Stomach (tissue), 4 donors: ENCODE measurements around the gene PLCB1.

Experiments
- POLR2A ChIP-seq, 4 donors: fragments of 450-650 bp; IDR thresholded peaks; one replicate each; pipeline ENCODE4 v1.6.1; 2016; ENCODE audit warnings: antibody characterized with exemption in 4 of 4, control low read depth in 2 of 4, mild to moderate bottlenecking in 1 of 4, moderate library complexity in 1 of 4
- POLR2AphosphoS5 ChIP-seq, 3 donors: sonication (generic); formaldehyde crosslinking; IDR thresholded peaks; one replicate each; pipeline ENCODE4 v1.6.1; 2016; ENCODE audit warnings: antibody characterized with exemption in 3 of 3
- TF ChIP-seq, protein P1 (sequence below), 7 experiments: fragments of 450-650 bp in 4 of 7; fragments of 200-600 bp in 3 of 7; sonication (generic) in 3 of 7; IDR thresholded peaks; one replicate each; pipeline ENCODE4 v1.5.1; 2016 to 2019; ENCODE audit warnings: antibody characterized with exemption in 7 of 7, control low read depth in 2 of 7, mild to moderate bottlenecking in 1 of 7

DNA sequence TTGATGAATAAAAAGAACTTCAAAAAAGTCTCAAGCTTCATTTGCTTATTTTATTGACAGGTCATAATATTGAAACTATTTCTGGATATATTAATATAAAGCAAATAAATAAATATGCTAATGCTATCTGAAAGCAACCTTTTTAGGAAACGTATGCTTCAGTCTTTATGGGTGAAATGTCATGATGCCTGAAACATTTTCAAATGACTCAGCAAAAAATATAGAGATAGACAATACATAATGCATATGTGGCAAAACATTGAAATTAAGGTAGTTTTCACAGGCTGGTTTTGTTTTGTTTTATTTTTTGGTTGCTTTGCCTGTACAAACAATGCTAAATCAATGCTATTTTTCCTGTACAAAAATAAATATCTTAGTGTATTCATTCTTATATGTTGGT lies 742.4 kb downstream of the PLCB1 start:
- TF ChIP-seq POLR2AphosphoS5 (IDR thresholded peaks at IDR 0.05), result no peak
- TF ChIP-seq, protein P1, sequence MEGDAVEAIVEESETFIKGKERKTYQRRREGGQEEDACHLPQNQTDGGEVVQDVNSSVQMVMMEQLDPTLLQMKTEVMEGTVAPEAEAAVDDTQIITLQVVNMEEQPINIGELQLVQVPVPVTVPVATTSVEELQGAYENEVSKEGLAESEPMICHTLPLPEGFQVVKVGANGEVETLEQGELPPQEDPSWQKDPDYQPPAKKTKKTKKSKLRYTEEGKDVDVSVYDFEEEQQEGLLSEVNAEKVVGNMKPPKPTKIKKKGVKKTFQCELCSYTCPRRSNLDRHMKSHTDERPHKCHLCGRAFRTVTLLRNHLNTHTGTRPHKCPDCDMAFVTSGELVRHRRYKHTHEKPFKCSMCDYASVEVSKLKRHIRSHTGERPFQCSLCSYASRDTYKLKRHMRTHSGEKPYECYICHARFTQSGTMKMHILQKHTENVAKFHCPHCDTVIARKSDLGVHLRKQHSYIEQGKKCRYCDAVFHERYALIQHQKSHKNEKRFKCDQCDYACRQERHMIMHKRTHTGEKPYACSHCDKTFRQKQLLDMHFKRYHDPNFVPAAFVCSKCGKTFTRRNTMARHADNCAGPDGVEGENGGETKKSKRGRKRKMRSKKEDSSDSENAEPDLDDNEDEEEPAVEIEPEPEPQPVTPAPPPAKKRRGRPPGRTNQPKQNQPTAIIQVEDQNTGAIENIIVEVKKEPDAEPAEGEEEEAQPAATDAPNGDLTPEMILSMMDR (IDR thresholded peaks at IDR 0.05), result no peak
- no peak for TF ChIP-seq POLR2A (IDR thresholded peaks at IDR 0.05)
